C4-2B (cell line): ENCODE results near the gene SUCLA2.

Source experiments
- H3K27ac ChIP-seq: fragments of 450-650 bp; 2 replicates; pipeline ENCODE4 v1.5.1; 2017
- CTCF ChIP-seq: fragments of 450-650 bp; conservative IDR thresholded peaks from 2 replicates; pipeline ENCODE4 v1.5.1; 2017; ENCODE audit warnings: mild to moderate bottlenecking
- ZFX ChIP-seq: fragments of 450-650 bp; IDR thresholded peaks from 2 replicates; pipeline ENCODE4 v1.6.1; 2017

Gene SUCLA2

GRCh38 chr13:47901441-47901840 lies 99.6 kb downstream of the SUCLA2 start:
- no peak for TF ChIP-seq ZFX
- no peak for TF ChIP-seq CTCF
- no peak overlapping the region for H3K27ac ChIP-seq

DNA sequence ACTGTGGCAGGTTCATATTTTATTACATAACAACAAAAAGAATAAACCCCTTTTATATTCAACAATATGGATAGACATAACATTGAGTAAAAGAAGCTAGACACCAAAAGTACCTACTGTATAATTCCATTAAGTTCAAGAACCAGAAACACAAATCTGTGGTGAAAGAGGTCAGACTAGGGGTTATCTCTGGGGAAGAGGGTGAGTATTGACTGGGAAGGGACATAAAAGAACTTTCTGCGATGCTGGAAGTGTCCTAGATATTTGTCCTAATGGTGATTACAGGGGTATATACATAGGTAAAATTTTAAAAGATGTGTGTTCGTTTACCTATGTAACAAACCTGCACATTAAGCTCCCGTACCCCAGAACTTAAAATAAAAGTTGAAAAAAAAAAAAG lies 103.0 kb downstream of the SUCLA2 start:
- no peak overlapping the region for H3K27ac ChIP-seq
- no peak for TF ChIP-seq ZFX
- TF ChIP-seq CTCF = no peak

GRCh38 chr13:47897411-47898050 lies 103.5 kb downstream of the SUCLA2 start:
- TF ChIP-seq ZFX = no peak
- H3K27ac ChIP-seq = no peak overlapping the region

GRCh38 chr13:47896546-47896945 lies 104.5 kb downstream of the SUCLA2 start:
- no peak overlapping the region for H3K27ac ChIP-seq
- no peak for TF ChIP-seq ZFX
- TF ChIP-seq CTCF = no peak

- TF ChIP-seq ZFX = no peak
- no peak for TF ChIP-seq CTCF
- H3K27ac ChIP-seq = no peak overlapping the region
Observed at GRCh38 chr13:47896111-47896510, 105.0 kb downstream of the SUCLA2 start.

DNA sequence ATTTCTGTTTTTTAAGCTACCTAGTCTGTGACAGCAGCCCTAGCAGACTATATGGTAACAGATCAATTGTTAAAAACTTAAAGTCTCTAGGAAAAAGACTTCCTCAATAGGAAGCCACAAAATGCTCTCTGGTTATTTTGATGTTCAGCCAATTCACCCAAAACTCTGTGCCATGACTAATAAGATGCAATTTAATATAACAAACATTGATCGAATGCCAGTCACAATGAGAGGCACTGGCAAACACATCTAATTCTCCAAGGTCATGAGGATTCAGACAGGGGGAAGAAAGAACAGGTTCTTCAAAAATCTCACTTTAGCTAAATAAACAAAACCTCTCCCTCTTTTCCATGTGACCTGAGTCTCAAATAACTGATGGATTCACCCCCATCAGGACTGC lies 107.5 kb downstream of the SUCLA2 start:
- TF ChIP-seq CTCF = no peak
- no peak for TF ChIP-seq ZFX
- H3K27ac ChIP-seq = peak overlapping the region; percentile 5; the same call in 1 of the 2 replicates
